HG02885 (cell line): ENCODE measurements around the gene ANKRD23.
"Not testable (repeated sequence)": the region's sequence is repeated elsewhere in the genome, so short reads cannot be mapped to it uniquely, and the experiment has no call there.

Experiments used
- ATAC-seq: cut with Tn5 transposase; IDR thresholded peaks from one replicate; pipeline ENCODE4 v1.9.1; 2021; ENCODE audit warnings: mild to moderate bottlenecking; ENCODE audit not compliant: unreplicated experiment, poor library complexity

Gene ANKRD23

DNA sequence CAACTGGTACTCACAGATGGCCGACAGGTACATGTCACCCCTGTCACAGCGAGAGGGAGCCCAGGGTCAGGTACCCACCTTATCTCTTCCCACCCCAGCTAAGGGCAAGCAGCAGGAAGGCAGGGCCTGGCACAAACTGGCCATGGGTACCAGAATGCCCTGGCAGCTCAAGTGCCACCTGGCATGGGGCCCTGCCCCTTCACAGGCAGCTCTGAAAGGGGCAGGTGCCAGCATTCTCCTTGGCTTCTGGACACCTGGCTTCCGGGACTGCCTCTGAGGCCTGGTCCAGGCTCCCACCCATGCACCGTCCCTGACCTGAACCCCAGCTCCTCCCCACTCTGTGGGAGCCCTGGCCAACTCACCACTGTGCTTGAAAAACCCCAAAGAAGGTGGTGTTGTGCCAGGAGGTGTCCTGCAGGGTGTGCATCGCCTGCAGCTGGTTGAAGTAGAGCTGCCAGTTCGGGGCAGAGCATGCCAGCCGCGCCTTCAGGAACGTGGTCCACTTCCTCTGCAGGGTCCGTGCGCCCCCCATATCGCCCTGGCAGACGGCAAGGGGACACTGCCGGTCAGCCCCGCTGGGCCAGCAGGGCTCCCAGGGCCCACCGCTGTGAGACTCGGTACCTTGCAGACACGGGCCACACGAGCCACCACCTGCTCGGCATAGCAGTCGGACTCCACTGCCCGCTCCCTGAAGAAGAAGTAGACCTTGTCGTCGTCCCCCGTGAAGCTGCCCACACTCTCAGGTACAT is 20.7 kb upstream of the ANKRD23 start:
- no peak for ATAC-seq

DNA sequence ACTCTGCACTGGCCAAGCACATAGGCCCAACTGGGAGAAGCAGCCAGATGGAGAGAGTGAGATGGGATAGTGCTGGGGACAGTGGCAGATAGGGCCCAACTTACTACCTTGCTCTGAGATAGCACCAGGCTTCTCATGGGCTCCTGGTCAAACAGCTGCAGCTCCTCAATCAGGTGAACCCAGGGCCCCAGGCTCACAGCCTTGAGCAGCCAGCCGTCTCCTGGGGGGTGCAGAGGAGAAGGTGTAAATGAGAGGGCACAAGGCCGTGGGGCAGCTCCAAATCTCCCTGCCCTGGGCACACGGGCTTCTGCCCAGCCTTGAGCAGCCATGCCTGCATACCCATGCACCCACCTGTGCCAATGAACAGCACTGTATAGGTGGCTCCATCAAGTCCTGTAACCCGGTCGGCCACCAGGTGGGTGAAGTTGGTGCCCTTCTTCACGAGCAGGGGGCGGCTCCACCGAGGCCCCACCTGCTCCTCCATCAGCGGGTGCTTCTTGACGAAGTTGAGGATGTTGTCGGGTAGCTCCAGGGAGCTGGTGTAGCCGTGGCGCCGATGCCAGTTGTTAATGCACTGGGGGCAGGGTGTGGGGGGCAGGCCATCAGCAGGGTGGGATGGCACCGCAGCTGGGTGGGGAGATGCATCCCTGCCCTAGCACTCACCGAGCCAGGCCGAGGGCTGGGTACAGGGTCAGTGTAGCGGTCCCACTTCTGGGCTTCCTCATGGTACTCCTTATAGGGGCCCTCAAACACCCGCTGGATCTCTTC is 19.9 kb upstream of the ANKRD23 start:
- no peak for ATAC-seq

DNA sequence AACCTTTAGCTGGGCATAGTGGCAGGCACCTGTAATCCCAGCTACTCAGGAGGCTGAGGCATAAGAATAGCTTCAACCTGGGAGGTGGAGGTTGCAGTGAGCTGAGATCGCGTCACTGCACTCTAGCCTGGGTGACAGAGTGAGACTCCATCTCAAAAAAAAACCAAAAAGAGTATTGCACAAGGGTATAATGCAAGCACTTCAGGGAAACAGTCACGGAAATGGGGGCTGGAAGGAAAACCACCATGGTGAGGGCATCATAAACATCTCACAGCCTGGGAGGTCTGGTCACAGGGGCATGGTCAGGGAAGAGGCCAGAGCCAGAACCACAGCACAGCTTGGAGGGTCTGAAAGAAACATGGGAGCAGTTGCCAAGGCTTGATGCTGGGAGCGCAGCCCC is 19.2 kb upstream of the ANKRD23 start:
- not testable (repeated sequence) for ATAC-seq

DNA sequence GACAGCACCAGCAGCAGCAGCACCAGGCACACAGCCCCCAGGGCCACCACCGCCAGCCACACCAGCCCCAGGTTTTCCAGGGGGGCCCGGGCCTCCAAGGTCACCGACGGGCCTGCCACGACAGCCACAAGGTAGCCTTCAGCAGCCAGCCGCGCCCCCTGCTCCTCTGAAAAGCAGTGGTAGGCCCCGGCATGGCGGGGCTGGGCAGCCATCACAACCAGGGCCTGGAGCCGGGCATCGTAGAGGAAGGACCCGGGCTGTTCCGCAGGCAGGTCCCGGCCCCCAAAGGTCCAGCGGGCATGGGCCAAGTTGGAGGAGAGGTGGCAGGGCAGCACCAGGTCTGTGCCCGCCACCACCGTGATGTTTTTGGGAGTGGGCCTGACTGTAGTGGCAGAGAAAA is 17.3 kb upstream of the ANKRD23 start:
- no peak for ATAC-seq

DNA sequence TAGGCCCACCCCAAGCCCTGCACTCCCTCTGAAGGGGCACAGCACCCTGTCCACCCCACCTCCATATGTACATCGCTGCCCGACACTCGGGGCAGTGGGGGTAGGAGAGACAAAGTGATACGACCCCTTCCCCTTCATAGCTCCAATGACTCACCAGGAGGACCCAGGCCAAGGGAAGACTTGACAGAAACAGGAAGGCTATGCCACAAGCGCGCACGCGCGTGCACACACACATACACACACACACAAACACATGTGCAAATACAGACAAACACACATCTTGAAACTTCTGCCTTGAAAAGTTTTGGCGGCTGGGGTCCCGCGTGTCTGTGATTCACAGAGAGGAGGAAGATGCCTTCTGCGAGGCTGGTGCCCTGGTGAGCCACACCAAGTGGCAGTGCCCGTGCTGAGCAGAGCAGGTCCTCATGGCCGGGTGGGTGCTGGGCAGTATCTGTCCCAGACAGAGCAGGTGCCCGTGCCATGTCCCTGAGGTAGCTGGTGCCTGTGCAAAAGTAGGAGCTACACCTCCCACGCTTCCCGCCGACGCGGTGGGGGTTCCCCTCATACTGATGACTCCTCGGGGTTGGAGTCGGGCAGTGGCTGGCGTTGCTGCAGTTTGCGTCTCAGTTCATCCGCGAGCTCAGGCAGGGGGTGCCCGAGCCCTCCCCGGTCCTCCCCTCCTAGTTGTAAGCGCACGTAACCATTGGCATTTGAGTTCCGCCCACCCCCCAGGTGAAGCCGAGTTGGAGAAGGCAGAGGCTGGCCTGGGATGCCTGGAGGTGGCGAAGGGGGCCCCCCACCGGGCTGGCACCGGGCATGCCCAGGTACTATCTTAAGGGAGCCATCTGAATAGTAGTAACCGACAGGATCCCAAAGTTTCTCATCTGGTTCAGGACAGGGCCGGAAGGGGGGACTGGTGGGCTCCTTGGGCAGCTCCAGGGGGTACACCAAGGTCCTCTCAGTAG is 16.5 kb upstream of the ANKRD23 start:
- ATAC-seq, result no peak

DNA sequence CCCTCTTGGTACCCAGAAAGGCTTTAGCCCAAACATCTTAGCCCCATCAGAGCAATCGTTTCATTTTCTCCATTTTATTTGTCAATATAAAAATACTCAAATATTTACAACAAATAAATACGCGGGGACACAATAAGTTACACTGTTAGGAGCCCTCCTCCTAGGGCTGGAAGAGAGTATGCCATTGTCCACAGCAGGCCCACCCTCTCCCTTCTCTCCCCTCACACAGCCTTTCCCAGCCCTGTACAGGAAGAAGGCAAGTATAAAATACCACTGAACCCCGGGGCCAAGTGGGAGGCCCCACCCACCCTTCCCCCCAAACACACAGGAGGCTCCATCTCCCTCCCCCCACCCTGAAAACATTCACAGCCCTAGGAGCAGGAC is 15.9 kb upstream of the ANKRD23 start:
- no peak for ATAC-seq

DNA sequence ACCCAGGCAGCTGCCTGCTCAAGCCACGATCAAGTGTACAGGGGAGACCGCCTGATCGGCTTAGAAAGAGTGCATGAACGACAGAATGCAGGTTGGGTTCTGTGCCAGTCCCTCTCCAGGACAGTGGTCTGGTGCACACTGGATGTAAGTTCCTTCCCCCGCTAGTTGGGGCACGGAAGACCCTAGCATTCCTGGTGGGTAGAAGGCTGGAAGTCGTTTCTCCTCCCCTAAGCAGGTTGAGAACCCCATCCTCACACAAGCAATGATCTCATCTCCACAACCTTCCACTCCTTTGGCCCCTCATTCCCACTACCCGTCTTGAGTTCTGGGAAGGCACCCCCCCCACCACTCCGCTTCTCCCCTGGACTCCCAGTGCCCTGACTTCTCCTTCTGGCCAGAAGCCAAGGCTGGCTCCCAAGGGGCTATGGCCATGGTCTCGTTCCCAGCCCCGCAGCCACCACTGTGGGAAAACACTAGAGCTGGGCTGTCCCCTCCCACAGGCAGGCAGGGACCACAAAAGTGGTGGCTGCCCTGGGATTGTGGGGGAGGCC is 15.4 kb upstream of the ANKRD23 start:
- ATAC-seq, result no peak

DNA sequence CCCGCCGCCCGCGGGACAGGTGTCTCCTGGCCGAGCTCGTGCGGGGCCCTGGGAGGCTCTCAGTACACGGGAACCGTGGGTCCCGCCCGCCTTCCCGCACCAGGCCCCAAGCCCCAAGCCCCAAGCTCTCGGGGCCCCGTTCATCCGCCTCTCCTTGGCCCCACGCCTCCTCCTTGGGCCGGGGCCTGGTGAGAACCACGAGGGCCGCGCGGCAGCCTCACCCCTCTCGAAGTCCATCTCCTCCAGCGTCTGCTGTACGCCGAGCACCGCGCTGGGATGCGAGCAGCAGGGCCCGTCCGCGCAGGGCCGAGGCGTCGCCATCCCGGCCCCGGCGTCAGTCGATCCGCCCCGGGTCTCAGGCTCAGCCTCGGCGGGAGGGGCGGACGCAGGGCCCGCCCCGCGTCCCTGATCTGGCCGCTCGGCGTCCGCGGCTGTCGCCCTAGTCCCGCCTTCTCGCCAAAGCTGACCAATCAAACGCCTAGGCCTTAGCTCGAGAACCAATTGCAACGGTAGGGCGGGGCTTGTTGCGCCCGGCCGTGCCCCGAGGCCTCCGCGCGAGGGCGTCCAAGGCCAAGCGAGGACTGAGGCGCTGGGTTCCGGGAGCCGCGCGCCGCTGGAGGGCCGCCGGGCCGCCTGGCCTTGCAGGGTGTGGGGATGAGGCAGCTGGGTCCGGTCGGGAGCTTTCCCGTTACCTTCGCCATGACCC is 14.0 kb upstream of the ANKRD23 start, which contains the start of gene ANKRD39:
ANKRD39 (minus strand) TSS at position 350 of the 706 bp plus-strand sequence; CDS start at position 321, 29 bp downstream.
- peak; percentile 94 for ATAC-seq

DNA sequence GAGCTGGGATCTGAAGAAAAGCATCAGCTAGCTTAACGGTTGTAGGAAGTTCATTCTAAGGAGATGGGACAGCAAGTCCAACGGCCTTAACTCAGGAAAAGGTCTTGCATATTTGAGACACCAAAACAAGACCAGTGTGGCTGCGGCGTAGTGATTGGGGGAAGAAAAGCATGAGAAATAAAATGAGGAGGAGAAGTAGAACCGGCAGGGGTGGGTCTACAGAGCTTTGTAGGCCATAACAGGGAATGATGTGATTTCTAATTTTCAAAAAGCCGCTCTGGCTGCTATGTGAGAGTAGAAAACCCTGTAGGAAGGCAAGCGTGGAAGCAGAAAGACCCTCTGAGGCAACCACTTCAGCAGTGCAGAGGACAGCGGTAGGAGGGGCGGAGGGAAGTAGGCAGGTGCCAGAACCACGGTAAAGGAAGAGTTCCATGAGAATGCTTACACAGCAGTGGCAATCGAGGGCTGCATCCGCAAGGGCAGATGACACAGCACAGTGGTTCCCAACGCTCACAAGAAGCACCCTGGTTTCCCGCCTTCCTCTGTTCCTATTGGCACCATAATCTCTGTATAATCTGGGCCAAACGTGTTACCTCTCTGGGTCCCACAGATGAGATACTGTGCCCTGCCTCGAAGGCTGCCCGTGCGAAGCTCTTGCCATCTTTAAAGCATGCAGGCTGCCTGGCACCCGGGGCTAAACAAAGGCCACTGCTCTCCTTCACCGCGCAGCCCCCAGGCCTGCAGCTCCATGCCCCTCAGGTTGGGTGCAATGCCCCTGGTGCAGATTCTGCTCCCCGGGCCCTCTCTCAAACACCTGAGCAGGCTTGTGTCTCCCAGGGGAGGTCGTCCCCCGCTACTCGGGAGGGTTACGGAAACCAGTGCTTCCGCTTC is 13.2 kb upstream of the ANKRD23 start:
- no peak for ATAC-seq

DNA sequence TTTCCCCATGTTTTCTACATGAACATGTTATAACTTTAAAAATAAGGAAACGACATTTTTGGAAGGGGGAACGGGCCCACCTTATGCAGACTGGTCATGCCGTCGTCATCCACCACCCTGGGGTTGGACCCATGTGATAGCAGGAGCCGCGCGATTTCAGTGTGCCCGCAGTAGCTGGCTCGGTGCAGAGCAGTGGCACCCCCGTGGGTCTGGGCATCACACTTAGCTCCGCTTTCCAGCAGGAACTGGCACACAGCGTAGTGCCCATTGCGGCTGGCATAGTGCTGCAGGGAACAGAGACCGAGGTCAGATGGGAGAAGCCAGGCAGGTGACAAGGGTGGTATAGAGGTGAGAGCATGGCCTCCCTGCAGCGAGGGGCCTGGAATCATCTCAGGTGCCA is 9.5 kb upstream of the ANKRD23 start:
- ATAC-seq, result no peak

DNA sequence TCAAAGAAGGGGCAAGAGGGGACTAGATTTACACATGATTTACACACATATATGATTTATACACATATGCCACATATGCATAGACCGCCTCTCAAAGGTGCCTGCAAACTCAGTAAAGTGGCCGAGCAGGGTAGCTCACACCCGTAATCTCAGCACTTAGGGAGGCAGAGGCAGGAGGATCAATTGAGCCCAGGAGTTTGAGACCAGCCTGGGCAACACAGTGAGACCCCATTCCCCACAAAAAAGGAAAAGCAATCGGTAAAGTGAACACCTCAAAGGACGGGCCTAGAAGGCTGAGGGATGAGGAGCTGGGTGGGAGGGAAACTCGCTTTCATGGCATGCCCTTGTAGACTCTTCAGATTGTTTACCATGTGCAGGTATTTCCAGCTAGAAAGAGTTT is 8.8 kb upstream of the ANKRD23 start:
- ATAC-seq, result no peak

DNA sequence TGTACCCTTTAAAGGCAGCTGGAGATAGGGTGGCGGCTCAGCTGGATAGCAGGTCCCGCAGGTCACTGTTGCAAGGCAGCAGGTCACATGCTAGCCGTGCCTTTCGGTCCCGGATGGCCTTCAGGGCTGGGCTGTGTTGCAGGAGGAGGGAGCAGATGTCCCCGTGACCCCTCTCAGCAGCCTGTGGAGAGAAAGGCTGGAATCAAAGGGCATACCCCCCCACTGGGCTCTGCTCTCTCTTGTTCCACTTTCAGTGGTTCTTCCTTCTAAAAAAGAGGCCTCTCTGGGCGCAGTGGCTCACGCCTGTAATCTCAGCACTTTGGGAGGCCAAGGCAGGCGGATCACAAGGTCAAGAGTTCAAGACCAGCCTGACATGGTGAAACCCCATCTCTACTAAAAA is 4.4 kb upstream of the ANKRD23 start:
- ATAC-seq, result no peak

DNA sequence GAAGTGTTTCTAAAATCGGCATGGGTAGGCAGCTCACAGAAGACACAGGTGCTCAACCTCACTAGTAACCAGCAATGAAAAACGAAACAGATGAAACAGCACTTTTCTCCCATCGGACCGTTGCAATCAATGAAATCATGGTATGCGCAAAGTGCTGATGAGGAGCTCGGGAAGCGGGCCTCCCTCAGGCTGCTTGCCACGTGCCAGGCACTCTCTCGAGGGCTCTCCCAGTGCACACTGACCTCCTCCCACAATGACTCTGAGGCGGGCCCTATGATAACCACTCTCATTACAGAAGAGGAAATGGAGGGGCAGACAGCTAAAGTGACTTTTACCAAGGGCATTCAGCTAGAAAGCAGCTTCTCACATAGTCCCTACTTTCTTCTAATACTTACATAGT is 3.8 kb upstream of the ANKRD23 start:
- ATAC-seq, result no peak

DNA sequence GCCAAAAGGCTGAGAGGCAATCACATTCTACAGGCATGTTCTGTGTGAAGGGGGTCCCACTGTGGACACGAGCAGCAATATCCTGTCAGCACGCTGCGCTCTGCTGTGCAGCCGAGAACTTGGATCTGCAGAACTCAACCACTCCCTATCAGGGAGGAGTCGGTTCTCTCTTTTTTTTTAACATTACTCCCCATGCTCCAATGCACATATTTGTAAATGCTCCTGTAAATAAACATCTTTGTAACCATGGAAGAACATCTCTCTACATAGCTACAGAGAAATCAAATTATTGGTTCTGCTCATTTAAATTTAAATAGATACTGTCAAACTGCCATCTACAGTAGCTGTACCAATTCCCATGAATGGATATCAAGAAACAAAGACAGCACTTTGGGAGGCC is 3.0 kb upstream of the ANKRD23 start:
- no peak for ATAC-seq

DNA sequence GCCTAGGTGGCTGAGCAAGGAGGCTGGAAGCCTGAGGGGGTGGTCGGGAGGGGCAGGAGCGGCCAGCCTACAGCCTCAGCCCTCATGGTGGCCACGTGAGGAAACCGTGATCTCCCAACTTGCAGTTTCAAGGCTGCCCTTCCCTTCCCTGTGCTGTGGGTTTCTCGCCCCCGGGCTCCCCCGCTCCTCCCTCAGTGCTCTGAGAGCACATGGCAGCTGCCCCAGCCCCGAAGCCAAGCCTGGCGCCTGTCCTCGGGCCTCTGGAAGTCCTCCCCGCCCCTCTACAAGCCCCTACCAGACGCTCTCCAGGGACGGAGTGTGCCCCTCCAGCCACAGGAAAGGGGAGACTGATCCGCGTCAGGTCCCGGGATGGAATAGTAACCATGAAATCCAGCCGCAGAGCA is 586 bp upstream of the ANKRD23 start:
- ATAC-seq, result no peak

DNA sequence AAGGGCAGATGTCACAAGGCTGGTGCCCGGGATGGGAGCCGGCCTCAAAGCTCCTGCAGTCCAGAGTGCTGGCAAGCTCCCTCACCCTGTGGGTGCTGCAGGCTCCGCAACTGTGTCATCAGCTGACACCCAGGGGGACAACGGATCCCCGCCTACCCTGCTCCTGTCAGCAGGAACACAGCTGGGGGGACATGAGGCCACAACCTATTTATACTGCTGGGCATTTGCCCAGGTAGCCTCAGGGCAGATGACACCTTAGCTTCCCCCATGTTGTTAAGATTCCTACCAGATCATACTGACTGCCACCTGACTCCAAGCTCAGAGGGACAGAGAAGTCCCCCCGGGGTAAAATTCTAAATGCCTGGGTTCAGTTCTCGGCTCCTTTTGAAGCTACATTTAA is 1.2 kb downstream of the ANKRD23 start:
- ATAC-seq, result no peak

DNA sequence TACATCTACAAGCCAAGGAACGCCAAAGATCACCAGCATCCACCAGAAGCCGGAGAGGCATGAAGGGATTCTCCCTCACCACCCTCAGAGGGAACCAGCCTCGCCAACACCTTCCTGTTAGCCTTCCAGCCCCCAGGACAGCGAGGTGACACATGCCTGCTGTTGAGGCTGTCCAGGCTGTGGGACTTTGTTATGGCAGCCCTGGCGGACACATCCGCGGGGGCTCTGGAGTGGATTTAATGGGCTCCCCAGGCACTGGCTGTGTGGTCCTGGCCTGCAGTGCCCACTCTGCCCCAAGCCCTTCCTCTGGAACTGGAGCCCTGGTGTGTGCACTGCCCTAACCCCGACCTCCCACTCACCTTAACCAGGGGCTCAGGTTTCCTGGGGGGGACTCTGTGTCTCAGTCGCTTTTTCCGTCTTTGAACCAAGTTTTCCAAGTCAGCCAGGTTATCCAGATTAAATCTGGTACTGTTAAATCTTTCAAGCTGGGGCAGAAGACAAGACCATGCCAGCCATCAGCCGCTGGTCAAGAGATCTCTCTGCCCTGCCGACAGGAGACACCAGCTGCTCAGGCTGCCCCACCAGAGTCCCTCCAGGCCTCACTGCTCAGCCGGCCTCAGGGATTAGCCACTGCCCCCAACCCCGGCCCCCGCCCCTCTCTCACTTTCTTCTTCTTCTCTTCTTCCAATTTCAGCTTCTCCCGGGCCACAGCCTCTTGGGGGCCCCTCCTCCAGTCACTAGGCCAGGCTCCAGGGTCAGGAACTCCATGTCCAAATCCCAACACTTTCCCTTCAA is 1.9 kb downstream of the ANKRD23 start:
- no peak for ATAC-seq
